ENCODE measurements around the gene RABAC1.

The RABAC1 gene

DNA sequence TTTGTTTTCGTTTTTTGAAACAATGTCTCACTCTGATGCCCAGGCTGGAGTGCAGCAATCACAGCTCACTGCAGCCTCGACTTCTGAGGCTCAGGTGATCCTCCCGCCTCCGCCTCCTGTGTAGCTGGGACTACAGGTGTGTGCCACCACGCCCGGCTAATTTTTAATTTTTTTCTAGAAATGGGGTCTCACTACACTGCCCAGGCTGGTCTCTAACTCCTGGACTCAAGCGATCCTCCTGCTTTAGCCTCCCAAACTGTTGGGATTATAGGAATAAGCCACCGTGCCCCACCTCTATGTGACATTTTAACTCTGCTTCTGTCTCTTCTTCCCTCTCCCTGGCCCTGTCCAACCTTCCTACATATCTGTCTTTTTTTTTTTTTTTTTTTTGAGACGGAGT is 29.8 kb upstream of the RABAC1 start:
- DNase-seq (ENCODE audit: low read depth) = no peak

DNA sequence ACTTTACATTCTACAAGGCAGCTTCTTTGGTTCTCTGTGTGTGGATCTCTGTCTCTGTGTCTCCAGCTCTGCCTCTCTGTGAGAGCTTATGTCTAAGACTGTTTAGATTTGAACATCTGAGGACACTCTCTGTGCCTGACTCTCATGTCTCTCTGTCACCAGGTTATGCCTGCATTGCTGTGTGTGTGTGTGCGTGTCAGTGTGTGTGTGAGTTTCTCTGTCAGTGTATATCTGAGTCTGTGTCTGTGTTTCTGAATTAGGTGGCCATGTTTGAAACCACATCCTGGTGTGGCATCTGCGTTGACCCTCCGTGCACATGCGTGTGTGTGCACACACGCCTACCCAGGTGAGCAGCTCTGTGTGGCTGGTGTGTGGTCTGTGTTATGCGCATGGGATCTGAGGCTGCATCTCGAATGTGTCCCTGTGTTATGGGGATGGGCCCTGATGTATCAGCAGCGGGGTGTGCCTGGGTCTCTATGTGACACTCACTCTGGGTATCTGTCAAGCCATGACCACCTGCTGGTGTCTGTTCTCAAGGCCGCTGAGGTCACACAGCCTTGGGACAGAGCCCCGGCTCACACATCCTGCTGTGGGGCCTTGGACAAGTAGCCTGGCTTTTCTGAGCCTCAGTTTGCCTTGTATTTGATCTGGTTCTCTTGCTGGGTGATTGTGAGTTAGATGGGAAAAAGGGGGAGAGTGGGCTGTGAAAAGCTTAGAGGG is 28.2 kb upstream of the RABAC1 start:
- DNase-seq (ENCODE audit: low read depth) = no peak

- no peak for DNase-seq (ENCODE audit: low read depth)
Observed at GRCh38 chr19:41984961-41985360, 25.8 kb upstream of the RABAC1 start.

DNA sequence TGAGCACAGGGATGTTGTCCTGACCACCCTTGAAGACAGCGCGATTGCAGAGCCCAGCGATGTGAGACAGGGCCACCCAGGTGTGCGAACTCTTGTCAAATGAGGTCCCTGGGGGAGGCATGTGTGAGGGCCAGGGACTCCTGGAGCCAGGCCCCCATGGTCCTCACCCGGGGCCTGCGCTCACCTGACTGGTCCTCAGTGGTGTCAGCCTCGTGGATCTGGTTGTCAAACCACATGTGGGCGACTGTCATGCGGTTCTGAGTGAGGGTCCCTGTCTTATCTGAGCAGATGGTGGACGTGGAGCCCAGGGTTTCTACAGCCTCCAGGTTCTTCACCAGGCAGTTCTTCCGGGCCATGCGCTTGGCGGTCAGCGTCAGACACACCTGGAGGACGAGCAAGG is 22.6 kb upstream of the RABAC1 start:
- no peak for DNase-seq (ENCODE audit: low read depth)

- DNase-seq (ENCODE audit: low read depth) = no peak
Observed at GRCh38 chr19:41978470-41978869, 19.3 kb upstream of the RABAC1 start.

DNA sequence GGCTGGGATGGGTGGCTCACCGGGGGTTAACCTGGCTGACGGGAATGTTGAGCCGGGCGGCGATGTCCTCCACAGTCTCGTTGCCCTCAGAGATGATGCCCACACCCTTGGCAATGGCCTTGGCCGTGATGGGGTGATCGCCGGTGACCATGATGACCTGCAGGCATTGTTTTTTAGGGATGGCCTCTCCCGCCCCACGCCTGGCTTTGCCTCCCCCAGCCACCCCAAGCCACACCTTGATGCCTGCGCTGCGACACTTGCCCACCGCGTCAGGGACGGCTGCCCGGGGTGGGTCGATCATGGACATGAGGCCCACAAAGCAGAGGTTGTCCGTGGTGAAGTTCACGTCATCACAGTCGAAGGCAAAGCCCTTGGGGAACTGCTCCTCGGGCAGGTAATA is 18.8 kb upstream of the RABAC1 start:
- DNase-seq (ENCODE audit: low read depth) = no peak

- DNase-seq (ENCODE audit: low read depth) = no peak
Observed at GRCh38 chr19:41974652-41975051, 15.5 kb upstream of the RABAC1 start.

- no peak for DNase-seq (ENCODE audit: low read depth)
Observed at GRCh38 chr19:41971363-41971762, 12.2 kb upstream of the RABAC1 start.

GRCh38 chr19:41969772-41970458 is 10.8 kb upstream of the RABAC1 start:
- DNase-seq (ENCODE audit: low read depth) = no peak

DNA sequence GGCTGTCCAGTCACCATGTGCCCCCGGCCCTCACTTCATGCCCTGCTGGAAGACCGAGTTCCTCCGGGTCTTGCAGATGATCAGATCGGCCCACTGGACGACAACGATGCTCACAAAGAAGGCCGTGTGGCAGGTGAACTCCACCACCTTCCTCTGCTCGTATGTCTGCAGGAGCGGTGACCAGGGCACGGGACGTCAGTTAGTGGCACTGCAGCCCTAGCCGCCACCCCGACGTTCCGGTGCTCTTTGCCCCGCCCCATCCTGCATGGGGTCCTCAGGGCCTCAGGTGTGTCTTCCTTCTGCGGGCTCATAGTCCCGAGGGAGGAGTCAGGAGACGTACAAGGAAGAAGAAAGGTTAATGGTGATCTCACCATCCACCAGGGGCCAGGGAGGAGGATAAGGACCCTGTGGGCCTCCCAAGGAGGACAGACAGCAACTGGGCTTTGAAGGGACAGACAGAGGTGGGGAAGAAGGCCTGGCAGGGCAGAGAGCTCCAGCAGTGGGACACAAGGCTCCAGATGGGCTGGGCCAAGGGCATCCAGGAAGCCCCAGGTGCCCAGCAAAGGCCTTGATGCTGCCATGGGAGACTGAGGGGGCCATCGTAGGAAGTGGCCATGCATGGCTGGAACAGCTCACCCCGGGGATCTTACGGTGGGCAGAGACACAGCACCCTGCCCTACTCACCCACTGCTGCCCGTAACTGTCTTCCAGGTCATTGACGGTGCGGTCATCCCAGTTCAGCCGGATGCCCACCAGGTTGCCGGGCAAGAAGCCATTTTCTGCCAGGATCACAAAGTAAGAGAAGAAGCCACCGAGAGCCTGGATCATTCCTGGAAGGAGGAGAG is 9.9 kb upstream of the RABAC1 start:
- DNase-seq (ENCODE audit: low read depth) = no peak

DNA sequence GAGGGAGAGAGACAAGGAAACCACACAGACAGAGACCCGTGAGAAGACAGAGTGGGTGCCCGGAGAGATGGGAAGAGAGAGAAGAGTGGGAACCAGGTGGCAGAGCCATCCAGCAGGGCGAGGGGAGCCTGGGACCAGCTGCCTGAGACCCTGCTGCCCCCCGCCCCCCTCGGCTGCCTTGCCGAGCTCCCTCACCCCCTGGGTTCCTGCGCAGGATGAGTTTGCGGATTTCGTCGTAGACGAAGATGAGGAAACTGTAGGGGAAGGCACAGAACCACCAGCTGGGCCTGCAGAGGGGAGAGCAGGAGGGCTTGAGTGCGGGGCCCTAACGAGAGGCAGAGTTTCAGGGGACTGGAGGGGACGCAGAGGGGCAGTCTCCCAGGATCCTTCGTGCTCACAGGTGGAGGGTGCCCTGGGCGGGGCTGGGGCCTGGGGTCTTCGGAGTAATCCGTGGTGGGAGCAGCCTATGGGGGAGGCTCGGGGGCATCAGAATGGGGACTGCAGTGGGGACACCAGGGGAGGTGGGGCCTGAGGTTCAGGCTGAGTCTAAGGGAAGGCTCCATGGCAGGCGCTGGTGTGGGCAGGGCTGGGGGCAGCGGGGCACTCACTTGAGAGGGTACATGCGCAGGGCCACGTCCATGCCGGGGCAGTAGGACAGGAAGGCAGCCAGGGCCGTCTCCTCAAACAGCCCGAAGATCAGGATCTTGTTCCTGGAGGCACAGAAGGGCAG is 8.1 kb upstream of the RABAC1 start:
- DNase-seq (ENCODE audit: low read depth) = no peak

DNA sequence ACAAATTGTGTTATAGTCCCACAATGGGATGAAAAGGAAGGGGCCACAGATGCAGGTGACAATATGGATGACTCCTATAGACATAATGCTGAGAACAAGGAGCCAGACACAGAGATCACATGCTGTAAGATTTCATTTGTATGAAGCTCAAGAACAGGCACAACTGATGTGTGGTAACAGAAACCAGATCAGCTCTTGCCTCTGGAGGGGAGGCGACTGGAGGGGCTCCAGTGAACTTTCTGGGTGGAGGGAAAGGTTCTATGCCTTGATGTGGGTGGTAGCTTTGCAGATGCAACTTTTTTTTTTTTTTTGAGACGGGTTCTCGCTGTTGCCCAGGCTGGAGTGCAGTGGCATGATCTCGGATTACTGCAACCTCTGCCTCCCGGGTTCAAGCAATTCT is 6.0 kb upstream of the RABAC1 start:
- DNase-seq (ENCODE audit: low read depth) = no peak

DNA sequence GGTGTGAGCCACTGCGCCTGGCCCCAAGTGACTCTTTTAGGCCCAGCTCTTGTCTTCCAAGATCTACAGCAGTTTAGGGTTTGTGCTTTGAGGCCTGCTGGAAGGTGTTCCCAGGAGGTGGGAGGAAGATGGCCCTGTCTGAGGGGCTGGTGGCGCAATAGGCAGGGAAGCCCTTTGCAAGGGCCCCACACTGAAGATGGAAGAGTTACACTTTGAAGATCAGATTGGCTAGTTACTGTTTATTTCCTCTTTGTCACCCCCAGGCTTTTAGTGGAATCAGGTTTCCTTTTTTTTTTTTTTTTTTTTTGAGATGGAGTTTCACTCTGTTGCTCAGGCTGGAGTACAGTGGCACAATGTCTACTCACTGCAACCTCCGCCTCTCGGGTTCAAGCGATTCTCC is 1.9 kb upstream of the RABAC1 start:
- no peak for DNase-seq (ENCODE audit: low read depth)

DNA sequence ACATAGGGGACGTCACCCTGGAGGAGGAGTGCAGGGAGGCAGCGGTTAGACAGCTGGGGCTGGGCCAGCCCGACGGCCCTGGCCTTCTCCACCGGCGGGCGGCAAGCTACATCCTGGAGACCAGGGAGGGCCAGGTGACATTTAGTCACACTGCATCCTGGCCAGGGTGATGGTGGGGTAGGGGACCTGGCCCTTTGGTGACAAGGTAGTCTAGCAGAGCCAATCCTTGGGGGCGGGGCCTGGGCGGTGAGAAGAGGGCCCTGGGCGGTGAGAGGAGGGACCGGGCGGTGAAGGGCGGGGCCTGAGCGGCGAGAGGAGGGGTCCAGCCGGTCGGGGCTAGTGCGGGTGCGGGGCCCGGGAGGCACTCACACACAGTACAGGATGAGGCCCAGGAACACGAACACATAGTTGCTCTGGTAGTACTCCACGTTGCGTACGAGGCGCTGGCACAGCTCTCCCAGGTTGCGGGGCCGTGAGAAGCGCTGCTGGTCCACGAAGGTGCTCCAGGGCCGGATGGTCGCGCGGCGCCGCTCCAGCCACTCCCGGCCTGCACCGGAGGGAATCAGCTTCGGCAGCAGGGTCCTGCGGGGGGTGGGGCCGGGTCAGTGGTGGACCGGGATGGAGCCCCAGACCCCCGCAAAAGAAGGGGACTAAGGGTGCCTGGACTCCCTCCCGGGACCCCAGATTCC is 610 bp downstream of the RABAC1 start:
- DNase-seq (ENCODE audit: low read depth) = peak; percentile 75

DNA sequence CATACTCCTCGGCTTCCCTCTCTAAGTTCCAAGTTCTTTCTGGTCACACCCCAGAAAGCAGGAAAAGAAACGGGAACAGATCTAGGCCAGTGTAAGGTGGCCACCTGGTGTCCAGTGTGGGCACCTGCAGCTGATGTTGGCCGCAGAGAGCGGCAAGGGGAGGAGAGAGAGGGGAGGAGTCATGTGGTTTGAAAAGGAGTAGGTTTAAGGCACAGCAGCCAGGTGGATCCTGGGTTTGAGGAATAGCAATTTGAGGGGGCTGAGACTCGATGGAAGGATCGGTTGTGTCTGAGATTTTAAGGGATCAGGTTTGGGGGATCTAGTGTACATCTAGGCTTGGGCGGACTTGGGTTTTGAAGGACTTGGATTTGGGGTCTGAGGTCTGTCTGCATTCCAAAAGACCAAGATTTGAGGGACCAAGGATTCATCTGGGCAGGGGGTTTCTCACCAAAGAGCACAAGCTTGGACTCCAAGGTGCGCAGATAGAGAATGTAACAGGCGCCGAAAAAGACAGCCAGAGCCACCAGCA is 1.2 kb downstream of the RABAC1 start:
- DNase-seq (ENCODE audit: low read depth) = no peak

- DNase-seq (ENCODE audit: low read depth) = no peak
Observed at GRCh38 chr19:41957161-41957837, 1.8 kb downstream of the RABAC1 start.

GRCh38 chr19:41956621-41957020 is 2.5 kb downstream of the RABAC1 start:
- DNase-seq (ENCODE audit: low read depth) = no peak

- DNase-seq (ENCODE audit: low read depth) = no peak
Observed at GRCh38 chr19:41955521-41955920, 3.6 kb downstream of the RABAC1 start.

DNA sequence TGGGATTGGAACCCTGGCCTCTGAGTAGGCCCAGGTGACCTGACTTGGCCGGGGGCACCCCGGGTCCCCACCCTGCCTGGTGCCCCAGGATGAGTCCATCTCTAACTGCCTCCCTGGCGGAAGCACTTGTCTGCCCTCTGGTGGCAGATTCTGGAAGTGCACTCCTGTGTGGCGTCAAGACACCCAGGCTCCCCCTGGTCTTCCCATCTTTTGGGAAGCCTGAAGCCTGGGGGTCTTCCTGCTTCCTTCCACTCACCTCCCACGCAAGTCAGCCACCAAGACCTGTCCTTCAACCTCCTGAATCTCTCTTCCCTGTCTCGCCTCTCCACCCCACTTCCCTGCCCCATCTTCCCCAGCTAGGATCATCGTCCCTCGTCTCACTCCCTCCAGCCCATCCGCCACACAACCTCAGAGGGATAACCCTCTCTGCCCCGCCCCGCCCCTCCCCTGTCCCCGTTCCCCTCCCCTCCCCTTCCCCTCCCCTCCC is 7.4 kb downstream of the RABAC1 start:
- DNase-seq (ENCODE audit: low read depth) = peak; percentile 82

DNA sequence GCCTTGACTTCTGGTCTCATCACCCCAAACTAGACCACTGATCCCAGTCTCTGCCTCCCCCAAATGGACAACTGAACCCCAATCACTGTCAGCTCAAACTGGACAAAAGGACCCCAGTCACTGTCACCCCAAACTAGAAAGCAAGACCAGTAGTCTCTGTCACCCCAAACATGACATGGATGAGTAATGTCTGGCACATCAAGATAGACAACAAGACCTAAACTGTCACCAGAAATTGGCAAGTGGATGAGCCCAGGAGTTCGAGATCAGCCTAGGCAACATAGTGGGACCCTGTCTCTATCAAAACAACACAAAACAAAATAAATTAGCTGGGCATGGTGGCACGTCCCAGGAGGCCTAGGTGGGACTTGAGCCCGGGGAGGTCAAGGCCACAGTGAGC is 12.0 kb downstream of the RABAC1 start:
- no peak for DNase-seq (ENCODE audit: low read depth)

All from activated T-cell treated with anti-CD3 and anti-CD28 coated beads for 24 hours (primary cell).